Limb (tissue), 2 donors: Measurements from ENCODE around the gene APLF.
A peak's percentile ranks its signal among the peaks of the same experiment; 100 is the strongest.

Experiments
- DNase-seq, 2 donors: peaks; one replicate each; pipeline ENCODE4 v3.0.0-alpha.2; 2016; ENCODE audit errors: extremely low spot score in 2 of 2

Gene APLF, protein sequence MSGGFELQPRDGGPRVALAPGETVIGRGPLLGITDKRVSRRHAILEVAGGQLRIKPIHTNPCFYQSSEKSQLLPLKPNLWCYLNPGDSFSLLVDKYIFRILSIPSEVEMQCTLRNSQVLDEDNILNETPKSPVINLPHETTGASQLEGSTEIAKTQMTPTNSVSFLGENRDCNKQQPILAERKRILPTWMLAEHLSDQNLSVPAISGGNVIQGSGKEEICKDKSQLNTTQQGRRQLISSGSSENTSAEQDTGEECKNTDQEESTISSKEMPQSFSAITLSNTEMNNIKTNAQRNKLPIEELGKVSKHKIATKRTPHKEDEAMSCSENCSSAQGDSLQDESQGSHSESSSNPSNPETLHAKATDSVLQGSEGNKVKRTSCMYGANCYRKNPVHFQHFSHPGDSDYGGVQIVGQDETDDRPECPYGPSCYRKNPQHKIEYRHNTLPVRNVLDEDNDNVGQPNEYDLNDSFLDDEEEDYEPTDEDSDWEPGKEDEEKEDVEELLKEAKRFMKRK

GRCh38 chr2:68467077-68467960 lies at the start of gene APLF, which contains the start of gene FBXO48:
APLF (plus strand) TSS chr2:68467585; CDS start chr2:68467732, 147 bp downstream.
FBXO48 (minus strand) TSS chr2:68467294; CDS start chr2:68465145, 2,149 bp downstream.
- peak; percentile 97 to 99 for DNase-seq

GRCh38 chr2:68417926-68418325 lies 49.5 kb upstream of the APLF start:
- DNase-seq = no peak

DNA sequence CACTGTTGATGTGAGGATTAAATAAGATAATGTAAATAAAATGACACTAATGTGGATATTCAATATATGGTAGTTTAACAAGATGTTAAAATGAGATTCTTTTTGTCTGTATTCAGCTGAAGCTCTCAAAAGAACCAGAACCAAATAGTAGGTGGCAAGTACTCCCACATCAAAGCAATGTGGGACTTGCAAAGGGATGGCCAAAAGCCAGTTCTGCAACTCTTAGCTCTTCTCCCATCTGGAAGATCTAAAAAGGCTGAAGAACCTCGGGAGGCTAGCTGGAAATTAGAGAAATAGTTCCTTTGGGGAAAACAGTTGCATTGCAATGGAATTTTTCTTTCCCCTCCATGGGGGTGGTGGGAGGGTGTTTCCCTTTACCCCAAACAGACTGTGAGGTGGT lies 49.0 kb upstream of the APLF start:
- no peak for DNase-seq

DNA sequence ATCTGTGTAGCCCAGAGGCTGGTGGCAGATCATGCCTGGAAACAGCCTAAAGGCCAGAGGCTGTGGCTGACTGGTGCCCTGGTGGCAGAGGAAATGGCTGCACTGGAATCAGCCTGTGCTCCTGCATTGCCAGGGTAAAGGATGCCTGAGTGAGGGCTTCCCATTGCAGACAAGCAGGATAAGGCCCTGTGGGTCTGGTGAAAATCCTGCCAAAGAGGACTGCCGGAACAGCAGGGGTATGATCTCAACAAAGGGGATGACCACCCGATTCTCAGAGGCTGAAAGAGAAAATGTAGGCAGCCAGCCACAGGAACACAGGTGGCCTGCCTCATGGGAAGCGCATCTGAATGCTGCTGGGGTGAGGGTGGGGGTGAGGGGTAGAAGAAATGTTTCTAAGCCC lies 48.5 kb upstream of the APLF start:
- DNase-seq = no peak

DNA sequence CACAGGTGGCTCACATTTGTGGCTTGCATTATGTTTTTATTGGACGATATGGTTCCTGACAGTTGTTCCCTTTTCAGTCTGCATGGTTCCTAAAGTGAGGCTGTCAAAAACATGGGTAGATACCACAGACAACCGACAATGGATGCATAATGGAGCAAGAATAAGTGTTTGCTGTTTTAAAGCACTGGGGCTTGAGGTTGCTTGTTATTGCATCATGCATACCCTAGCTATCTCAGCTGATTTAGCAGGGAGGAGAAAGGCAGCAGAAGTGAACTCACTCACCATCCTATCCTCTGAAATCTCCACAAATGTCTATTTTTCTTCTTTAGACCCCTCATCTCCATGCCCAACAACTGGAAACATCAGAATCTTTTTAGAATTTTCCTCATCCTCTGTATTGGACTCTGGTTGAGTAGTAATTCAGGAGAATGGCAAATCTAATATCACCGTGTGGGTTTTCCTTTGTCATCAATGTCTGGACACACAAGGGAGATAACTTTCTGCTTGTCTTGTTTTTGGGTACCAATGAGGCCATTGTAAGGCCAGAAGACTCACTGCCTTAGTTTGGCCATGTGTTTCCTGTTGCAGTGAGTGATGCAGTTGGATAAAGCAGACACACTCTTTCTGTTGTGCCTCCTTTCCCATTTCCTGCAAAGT lies 47.0 kb upstream of the APLF start:
- DNase-seq = no peak

DNA sequence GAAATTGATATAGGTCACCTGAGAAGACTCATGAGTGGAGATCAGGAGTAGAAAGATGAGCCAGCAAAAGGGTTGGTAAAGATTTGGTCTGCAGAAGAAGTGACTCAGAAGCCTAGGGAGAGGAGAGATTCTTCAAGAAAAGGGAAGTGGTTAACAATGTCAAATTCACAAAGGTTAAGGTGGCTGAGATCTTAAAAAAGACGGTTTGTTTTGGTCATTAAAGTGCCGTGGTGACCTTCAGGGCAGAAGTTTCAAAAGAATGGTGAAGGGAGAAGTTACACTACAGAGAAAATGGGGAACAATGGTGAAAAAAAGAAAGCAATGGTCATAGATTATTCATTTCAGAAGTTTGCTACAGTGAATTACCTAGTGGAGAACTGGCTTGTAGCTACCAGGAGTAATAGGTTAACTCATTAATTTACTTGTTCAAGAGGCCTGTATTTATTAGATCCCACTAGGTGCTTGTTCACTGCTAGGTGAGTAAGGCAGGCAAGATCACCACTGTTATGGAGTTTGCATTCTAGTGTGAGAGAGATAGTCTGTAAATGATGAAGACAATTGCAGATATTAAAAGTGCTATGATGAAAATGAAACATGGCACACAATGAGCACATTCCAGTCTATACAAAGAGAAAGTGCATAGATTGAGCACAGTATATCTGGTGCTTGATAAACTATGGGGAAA lies 43.3 kb upstream of the APLF start:
- no peak for DNase-seq

- DNase-seq = no peak
Measured at GRCh38 chr2:68425503-68425902, 41.9 kb upstream of the APLF start.

GRCh38 chr2:68426446-68426845 lies 40.9 kb upstream of the APLF start:
- no peak for DNase-seq

DNA sequence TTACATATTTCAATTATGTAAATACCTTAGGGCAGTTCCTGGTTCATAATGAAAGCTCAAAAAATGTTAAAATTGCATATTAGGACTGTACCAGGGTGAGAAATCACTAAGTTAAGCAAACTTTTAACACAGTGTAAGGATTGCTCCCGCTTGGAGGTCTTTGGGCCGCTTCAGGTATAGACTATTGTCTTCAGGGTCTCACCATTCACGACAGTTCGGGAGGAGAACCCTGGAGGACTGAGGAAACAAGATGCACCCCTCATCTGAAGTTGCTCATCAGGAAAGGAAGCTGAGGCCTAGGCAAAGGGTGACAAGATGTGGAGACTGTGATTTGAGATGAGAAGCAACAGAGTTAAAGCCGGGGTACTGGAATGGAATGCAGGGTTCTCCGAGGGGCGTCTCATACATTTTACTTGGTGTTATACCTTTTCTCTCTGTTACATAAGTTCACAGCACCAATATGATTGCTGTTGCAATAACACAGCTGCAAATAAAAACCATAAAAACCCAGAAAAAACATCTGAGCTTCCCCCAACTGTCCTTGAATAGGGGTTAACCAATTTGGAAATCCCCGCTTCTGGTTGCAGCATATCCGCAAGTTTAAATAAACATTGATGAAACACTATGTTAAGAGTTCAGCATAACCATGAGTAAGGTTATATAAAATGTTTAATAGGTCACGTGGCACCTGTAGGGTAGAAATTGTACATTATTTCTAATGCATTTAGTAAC lies 40.4 kb upstream of the APLF start:
- DNase-seq = no peak

DNA sequence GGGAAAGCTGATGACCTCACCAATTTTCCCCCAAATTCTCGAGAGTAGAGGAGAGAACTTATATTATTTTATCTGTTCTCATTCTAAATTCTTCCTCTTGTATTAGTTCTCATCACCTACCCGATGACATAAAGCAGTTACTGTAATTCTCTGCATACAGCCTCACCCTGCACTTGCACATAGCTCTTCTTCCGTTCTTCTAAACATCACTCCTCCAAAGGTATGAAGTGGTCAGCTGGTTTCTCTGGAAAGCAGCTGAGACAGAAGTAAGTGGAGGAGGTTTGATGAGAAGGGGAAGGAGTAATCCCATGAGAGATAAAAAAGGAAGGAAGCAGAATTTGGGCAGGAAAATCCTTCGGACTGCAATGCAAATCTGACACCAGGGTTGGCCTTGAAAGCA lies 39.3 kb upstream of the APLF start:
- no peak for DNase-seq

- DNase-seq = no peak
Measured at GRCh38 chr2:68428746-68429145, 38.6 kb upstream of the APLF start.

- no peak for DNase-seq
Measured at GRCh38 chr2:68429311-68429826, 38.0 kb upstream of the APLF start.

- no peak for DNase-seq
Measured at GRCh38 chr2:68431316-68431972, 35.9 kb upstream of the APLF start.

- DNase-seq = no peak
Measured at GRCh38 chr2:68432696-68433658, 34.4 kb upstream of the APLF start.

- no peak for DNase-seq
Measured at GRCh38 chr2:68434981-68435380, 32.4 kb upstream of the APLF start.

DNA sequence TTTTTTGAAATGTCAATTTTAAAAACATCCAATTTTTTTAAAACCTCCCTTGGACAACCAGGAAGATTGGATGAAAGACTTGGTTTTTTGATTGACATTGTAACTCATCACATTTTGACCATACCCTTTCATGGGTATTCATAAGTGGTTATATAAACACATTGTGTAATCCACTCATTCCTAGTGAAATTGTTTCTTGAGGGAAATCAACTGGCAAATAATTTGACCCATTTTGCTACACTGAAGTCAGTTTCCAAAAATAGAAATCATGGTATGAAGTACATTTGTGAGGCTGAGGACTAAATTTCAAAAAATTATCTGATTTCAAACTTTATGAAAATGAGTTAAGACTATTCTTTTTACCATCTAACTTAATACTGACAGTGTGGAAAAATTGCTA lies 31.8 kb upstream of the APLF start:
- DNase-seq = no peak

GRCh38 chr2:68436270-68436669 lies 31.1 kb upstream of the APLF start:
- DNase-seq = no peak
